ENCODE measurements around the gene RGSL1.

RGSL1 gene

DNA sequence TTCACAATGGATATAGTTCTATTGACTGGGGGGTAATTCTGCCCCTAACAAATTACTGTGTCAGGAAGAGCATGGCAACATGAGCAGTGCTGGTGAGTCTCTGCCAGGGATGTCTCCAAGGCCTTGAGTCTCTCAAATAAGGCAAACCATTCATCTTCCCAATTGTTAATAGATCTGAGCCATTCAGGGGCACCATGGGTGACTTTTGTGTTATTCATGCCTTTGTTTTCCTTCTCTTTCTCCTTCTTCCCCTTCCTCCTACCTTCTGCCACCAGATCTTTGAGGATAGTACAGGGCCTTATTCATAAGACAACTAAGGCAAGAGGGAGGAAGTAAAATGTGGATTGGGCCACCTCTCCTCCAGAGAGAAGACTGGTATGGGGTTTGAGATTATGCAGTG, at the start of gene RGSL1:
TSS of gene RGSL1 (plus strand) at position 60 of the 400 bp plus-strand sequence. CDS start at position 80, 20 bp downstream.
- no peak for DNase-seq (ENCODE audit: low read depth in 1 of 2, low spot score in 1 of 2)

GRCh38 chr1:182400567-182400966, 49.4 kb upstream of the RGSL1 start, which contains the start of gene TEDDM1:
Gene TEDDM1, minus strand, starts transcription at chr1:182400667. Its CDS starts 182 bp downstream, at chr1:182400485.
- no peak for DNase-seq (ENCODE audit: low read depth in 1 of 2, low spot score in 1 of 2)

GRCh38 chr1:182404781-182405180, 45.2 kb upstream of the RGSL1 start:
- no peak for DNase-seq (ENCODE audit: low read depth in 1 of 2, low spot score in 1 of 2)

- DNase-seq (ENCODE audit: low read depth in 1 of 2, low spot score in 1 of 2): no peak
These were observed 44.4 kb upstream of the RGSL1 start for GRCh38 chr1:182405578-182405977.

DNA sequence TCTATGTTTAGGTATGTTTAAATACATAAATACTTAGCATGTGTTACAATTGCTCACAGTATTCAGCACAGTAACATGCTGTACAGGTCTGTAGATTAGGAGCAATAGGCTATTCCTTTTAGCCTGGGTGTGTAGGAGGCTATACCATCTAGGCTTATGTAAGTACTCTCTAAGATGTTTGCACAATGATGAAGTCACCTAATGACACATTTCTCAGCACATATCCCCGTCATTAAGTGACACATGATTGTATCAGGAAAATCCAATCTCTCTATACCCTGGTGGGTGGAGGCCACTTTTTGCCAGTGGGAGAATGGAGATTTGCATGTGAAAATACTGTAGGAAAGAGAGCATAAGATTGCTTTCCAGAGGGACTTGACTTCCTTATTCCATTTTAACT, 43.9 kb upstream of the RGSL1 start:
- no peak for DNase-seq (ENCODE audit: low read depth in 1 of 2, low spot score in 1 of 2)

- no peak for DNase-seq (ENCODE audit: low read depth in 1 of 2, low spot score in 1 of 2)
These were observed 42.2 kb upstream of the RGSL1 start for GRCh38 chr1:182407724-182408123.

DNA sequence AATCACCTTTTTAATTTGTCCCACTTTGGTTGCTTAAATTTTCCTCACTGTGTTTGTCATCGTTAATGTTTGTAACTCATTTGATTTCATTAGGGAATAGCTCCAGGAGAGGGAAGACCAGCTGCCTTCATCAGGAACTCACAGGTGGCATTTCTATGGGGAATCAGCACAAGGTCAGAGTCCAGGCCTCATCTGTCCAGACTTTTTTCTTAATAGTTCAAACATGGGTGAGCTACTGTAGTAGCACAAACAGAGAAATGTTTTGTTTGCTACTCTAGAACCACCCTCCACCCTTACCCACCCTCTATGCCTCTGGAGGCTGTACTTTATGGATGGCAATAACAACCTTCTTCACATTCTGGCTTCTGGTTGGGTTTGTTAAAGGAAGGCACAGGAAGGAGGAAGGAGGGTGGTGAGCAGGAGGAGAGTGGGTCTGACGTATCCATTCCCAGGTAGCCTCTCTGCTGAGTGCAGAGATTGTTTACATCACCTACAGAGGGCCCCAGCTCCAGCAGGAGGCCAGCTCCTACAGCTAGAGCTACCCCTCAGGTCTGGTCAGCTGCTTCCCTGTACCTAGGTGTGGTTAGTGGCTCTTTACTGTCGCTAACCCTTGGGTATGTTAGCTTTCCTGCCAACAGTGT, 41.4 kb upstream of the RGSL1 start:
- DNase-seq (ENCODE audit: low read depth in 1 of 2, low spot score in 1 of 2): no peak

DNA sequence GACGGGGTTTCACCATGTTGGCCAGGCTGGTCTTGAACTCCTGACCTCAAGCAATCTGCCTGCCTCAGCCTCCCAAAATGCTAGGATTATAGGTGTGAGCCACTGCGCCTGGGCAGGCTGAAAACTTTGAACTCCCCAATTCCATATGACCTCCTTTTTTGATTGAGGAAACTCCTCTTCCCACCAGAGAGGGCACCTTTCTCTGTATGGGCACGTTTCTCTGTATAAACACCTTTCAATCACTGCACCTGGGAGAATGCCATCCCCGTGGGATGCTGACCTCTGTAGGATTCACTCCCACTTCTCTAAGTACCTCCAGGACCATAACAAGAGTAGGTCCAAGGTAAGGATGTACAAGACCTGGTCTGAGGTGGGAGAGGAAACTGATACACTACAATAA, 39.8 kb upstream of the RGSL1 start:
- DNase-seq (ENCODE audit: low read depth in 1 of 2, low spot score in 1 of 2): no peak

DNA sequence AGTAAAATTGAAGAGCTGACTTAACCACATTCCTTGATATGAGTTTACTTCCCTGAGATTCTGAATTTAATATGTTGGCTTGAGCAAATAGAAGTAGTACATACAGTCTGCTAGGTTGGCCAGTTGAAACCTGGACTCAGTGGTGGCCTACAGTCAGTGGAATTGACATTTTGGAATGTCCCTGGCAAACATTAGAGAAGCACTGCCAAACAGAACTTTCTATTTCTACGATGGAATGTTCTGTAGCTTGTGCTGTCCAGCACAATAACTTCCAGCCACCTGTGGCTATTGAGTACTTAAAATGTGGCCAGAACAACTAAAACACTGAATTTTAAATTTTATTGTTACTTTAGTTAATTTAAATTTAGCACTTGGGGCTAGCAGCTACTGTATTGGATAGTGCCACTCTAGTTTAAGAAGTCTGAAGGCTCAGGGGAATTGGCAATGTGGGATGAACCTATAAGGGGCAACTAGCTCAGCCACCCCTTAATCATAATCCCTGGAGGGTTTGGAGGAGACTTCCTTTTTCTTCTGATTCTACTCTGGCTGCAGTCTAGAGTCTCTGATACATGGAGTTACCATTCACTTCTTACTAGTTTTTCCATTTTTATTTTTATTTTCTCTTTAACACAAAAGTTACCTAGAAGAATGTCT, 39.2 kb upstream of the RGSL1 start:
- no peak for DNase-seq (ENCODE audit: low read depth in 1 of 2, low spot score in 1 of 2)

GRCh38 chr1:182413486-182413885, 36.5 kb upstream of the RGSL1 start:
- DNase-seq (ENCODE audit: low read depth in 1 of 2, low spot score in 1 of 2): no peak

DNA sequence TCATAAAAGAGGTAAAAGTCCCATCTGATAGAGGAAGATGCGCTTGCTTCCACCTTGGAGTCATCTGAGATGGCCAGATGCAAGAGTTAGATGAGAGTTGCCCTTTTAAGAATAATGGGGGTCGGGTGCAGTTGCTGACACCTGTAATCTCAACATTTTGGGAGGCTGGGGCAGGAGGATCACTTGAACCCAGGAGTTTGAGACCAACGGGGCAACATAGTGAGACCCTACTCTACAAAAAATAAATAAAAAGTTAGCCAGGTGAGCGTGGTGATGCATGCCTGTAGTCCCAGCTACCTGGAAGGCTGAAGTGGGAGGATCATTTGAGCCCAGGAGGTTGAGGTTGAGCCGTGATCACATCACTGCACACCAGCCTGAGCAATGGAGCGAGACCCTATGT, 36.0 kb upstream of the RGSL1 start:
- no peak for DNase-seq (ENCODE audit: low read depth in 1 of 2, low spot score in 1 of 2)

- DNase-seq (ENCODE audit: low read depth in 1 of 2, low spot score in 1 of 2): no peak
These were observed 34.2 kb upstream of the RGSL1 start for GRCh38 chr1:182415789-182416188.

DNA sequence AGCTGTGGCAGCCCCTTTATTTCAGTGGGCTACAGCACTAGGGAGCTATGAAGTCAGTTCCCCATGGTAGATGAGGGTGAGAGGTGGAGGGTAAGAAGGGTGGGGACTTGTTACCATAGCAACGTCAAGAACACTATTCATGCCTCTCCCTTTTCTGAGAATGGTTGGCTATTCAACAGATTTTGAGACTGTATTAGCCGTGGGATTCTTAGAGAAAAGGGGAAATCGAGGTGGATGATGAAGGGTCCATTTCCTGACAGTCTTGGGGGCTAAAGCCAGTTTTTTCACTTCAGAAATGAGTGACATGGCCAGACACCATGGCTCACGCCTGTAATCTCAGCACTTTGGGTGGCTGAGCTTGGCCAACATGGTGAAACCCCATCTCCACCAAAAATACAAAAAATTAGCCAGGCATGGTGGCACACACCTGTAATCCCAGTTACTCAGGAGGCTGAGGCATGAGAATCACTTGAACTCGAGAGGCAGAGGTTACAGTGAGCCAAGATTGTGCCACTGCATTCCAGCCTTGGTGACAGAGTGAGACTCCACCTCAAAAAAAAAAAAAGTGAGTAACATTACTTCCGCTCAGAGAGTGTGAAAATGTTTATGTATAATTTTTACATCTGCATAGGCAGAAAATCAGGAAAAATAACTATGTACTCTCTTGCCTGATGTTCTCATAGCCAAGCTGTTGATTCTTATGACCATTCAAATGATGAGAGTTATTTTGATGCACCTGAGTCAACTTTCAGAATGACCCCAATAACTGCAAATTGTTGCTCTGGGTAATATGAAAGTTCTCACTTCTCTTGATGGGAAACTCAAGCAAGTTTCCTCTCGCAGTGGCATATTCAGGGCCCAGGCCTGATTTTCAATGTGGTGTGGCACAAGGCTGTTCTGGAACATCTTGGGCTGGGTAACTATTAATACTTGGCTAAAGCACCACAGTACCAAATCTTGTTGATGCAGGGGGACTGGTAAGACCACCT, 23.2 kb upstream of the RGSL1 start:
- DNase-seq (ENCODE audit: low read depth in 1 of 2, low spot score in 1 of 2): no peak

GRCh38 chr1:182428043-182428442, 21.9 kb upstream of the RGSL1 start:
- DNase-seq (ENCODE audit: low read depth in 1 of 2, low spot score in 1 of 2): no peak

DNA sequence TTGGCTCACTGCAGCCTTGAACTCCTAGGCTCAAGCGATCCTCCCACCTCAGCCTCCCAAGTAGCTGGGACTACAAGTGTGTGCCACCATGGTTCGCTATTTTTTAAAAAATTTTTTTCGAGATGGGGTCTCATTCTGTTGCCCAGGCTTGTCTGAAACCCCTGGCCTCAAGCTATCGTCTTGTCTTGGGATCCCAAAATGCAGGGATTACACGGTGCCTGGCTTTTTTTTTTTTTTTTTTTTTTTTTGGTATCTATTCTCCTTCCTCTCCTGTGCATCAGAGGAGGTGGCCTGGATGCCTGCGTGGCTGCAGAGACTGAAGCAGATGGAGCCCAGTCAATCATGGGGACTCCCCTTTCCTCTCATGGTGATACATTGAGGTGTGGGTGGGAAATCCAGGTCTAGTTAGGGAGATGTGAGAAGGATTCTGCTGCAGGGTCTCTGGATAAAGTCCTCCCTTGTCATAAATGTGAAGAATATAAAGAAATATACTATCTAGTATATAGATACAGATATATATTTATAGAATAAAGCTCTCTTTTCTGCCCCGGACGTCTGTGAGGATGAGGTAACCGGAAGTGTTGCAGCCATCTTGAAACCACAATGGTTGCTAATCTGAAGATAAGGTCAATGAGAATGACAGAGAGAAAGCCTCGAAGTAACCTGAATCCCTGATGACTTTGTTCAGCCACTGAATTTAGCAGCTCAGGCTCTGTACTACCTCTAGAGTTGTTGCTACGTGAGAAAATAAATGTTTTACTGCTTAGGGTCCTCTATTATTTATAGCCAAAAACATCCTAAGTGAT, 19.5 kb upstream of the RGSL1 start:
- no peak for DNase-seq (ENCODE audit: low read depth in 1 of 2, low spot score in 1 of 2)

- DNase-seq (ENCODE audit: low read depth in 1 of 2, low spot score in 1 of 2): no peak
These were observed 18.7 kb upstream of the RGSL1 start for GRCh38 chr1:182431278-182431677.

DNA sequence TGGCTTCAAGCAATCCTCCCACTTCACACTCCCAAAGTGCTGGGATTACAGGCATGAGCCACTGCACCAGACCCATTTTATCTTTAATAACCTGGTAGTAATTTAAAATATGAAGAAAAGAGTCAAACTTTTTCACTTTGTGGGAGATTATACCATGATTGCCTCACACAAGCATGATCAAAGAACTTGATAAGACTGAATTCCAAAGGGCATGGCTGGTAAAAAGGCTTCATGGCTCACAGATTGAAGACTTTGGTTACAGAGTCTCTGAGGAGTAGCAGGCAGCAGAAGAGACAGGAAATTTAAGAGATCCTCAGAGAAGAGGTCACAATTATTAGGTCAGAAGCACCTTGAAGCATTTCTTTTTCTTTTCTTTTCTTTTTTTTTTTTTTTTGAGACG, 16.4 kb upstream of the RGSL1 start:
- no peak for DNase-seq (ENCODE audit: low read depth in 1 of 2, low spot score in 1 of 2)

- DNase-seq (ENCODE audit: low read depth in 1 of 2, low spot score in 1 of 2): no peak
These were observed 11.6 kb upstream of the RGSL1 start for GRCh38 chr1:182438326-182438725.

DNA sequence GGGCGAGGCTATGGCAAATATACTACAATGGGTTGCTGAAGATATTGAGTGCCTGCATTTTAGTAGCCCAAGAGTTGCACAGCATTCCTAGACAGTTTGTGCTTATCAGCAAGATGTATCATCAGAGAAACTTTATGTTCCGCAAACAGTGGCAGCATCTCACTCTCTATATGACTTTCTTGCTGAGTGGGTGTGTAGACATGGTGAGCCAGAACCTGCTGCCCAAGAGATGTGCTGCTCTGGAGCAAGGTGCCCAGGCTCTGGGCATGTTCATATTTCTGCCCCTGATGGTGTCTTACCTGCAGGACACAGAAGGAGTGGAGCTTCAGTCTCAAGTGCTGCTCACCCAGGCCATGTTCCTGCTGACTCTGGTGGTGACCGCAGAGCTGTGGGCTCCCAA, 8.2 kb upstream of the RGSL1 start:
- no peak for DNase-seq (ENCODE audit: low read depth in 1 of 2, low spot score in 1 of 2)

- DNase-seq (ENCODE audit: low read depth in 1 of 2, low spot score in 1 of 2): no peak
These were observed 7.6 kb upstream of the RGSL1 start for GRCh38 chr1:182442333-182442732.

- DNase-seq (ENCODE audit: low read depth in 1 of 2, low spot score in 1 of 2): no peak
These were observed 5.4 kb upstream of the RGSL1 start for GRCh38 chr1:182444497-182444896.

Data from activated T-helper 1 cell treated with anti-CD3 and anti-CD28 coated beads, Interleukin-2, amount 50 U/mL, for 16 hours (primary cell).